Activated CD8-positive, alpha-beta memory T cell treated with anti-CD3 and anti-CD28 coated beads for 36 hours (primary cell): ENCODE results near the gene SYTL5. TPM values are rescaled to one million over a fixed set of nuclear protein-coding genes. Genes with fewer than 3 reads are reported as not detected.

Experiments used
- CTCF ChIA-PET: fragments of 350-600 bp; sonication (Branson Sonifier 250); formaldehyde crosslinking; loops from one replicate; lab custom pipeline; 2021; ENCODE audit warnings: antibody characterized with exemption; lab: Charles Lee
- POLR2A ChIA-PET: fragments of 350-600 bp; sonication (Branson Sonifier 250); formaldehyde crosslinking; loops from one replicate; lab custom pipeline; 2021; ENCODE audit warnings: antibody characterized with exemption; lab: Charles Lee
- total RNA-seq, 2 experiments: library from RNA; stranded (reverse); gene quantifications; one replicate each; pipeline ENCODE4 v1.2.3, GENCODE V29; 2021

SYTL5 gene
- total RNA-seq, 2 experiments from 2014 or later, result not detected

DNA sequence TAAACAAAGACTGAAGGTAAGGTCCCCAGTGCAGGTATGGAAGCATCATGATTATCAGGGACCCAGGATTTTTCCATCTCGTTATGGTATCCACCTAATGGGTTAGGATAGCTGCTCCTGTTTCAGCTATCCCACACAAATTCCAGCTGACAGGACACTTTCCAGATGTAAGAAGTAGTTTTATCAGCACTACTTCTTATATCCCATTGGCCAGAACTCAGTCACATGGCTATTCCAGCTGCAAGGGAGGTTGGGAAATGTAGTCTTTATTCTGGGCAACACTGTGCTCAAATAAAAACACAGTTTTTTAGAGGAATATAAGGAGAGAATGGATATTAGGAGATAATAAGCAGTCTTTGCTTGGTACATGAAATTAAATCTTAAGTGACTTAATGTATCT is 117.6 kb downstream of the SYTL5 start:
- ChIA-PET CTCF (no interaction called here), POLR2A (no interaction called here)

DNA sequence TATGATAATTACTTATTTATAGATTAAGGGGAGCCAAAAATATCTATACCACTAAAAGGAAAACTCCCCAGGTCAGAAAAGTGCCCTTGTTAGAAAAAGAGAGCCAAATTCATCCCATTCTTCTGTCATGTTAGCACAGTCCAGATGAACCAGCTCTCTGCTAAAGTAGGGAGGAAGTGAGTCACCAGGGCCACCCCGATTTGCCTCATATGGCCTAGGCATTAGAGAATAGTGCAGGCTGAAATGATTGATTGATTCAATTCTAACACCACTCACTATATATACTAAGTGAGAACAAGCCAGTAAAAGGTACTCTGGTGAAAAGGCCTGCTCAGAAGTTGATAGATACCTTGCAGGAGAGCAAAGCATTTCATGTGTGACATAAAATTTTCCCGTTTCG is 119.8 kb downstream of the SYTL5 start:
- CTCF ChIA-PET, result no interaction called here
- POLR2A ChIA-PET, result no interaction called here

DNA sequence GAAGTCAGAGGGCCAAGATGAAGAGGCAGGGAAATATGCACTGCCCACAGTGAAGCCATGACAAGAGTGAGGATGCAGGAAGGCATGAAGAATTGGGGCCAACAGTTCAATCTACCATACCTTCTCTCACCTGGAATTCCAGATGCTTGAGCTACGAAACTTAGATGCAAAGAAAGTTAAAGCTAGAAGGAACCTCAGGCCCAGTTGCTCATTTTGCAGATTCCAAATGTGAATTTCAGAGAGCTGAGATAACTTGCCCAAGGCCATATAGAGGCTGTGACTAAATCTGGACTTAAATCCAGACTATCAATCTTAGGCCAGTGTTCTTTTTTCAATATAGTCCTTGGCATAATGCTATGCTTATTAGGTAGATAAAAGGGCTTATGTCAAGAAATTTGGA is 121.6 kb downstream of the SYTL5 start:
- POLR2A ChIA-PET, result no interaction called here
- CTCF ChIA-PET, result no interaction called here

DNA sequence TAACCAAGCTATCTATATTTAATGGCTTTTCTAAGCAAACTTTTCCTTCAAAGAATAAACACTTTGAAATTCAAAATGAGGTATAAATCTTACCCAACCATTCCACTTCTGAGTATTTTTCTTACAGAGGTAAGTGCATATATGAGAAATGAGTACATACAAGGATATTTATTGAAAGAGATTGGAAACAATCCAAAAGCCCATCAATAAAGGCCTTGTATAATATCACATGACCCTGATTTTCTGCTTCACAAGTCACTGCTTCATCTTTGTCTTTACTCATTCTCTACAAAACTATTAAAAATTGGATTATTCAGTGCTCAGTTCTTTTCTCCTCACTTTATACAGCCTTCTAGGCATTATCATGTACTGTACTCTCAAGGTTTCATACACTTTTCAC is 123.0 kb downstream of the SYTL5 start:
- CTCF ChIA-PET, result no interaction called here
- POLR2A ChIA-PET, result no interaction called here

DNA sequence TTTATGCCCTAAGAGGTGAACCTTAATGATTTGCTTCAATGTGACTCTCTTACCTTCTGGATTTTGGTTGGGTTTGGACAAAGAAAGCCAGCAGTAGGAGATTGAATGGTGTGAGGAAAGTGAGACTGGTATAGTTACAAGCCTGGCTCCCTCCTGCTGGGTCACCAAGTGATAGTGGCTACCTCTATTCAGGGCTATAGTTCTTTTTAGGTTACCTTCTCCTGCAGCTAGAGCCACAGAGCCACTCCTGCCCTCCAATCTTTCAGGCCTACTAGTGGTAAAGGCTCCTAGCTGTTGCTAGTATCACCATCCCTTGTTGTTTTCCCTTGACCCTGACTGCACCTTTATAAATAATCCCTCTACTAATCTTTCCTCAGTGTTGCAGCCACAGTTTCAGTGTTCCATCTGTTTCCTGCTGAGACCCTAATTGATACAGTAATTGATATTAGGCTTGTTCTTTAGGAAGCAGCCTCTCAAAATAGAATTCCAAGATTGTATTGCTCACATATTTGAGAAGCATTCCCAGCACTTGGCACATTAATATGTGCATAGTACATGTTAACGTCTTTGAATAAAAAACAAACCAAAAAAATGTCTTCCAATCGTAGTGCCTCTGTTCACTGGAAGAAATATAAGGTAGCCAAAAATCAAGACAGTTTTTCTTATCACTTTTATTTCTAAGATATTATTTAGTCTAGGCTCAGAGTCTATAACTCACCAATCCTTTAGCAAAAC is 132.0 kb downstream of the SYTL5 start:
- CTCF ChIA-PET, result no interaction called here
- POLR2A ChIA-PET, result no interaction called here

DNA sequence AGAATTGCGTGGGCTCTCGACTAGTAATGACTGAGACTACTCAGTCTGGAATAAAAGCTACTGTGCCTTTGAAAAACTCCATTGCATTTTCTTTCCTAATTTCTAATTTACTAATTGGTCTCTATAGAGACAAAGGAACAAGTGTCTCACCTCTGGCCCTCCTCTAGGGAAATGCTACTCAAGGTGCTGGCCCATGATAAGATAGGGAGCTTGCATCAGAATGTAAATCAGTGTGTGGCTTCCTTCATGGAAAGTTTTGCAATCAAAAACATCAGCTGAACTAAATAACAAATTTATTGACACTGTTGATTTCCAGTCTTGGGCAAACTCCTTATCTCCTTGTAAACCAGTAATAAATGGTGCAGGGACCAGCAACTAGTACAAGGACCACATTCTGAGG is 132.5 kb downstream of the SYTL5 start:
- POLR2A ChIA-PET, result no interaction called here
- CTCF ChIA-PET, result no interaction called here

DNA sequence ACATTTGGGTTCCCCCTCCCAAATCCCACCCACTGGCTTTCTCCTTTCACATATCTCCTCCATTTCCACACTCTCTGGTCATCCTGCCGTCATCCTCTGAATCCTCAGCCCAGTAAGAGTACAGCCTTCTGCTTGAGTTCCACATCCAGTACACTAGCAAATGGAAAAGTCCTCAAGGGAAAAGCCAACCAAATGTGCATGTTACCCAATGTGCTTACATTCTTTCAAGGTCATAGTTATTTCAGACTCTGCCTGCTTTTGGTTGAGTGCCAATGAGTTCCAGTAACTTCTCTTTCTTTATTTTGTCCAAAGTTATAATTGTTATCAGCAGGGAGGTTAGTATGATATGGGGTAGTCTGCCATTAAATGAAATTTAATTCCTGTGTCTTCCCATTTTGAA is 136.3 kb downstream of the SYTL5 start:
- ChIA-PET CTCF (no interaction called here), POLR2A (no interaction called here)

DNA sequence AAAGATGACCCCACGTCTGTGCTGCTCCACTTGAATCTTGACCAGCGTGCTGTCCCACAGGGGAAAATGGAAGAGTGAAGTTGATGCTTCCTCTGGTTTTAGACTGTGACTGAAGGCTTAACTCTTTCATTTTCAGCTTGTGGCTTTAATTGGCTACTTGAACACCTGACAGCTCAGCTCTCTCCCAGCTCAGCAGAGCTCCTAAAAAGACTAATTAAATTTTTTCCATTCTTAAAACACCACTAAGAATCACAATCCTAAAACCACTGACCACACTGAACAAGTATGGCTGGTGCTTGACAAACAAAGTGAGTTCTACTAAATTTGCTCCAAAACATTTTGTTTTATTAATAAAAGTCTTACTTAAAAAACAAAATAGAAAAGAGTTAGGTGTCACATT is 142.7 kb downstream of the SYTL5 start:
- CTCF ChIA-PET, result no interaction called here
- POLR2A ChIA-PET, result no interaction called here

DNA sequence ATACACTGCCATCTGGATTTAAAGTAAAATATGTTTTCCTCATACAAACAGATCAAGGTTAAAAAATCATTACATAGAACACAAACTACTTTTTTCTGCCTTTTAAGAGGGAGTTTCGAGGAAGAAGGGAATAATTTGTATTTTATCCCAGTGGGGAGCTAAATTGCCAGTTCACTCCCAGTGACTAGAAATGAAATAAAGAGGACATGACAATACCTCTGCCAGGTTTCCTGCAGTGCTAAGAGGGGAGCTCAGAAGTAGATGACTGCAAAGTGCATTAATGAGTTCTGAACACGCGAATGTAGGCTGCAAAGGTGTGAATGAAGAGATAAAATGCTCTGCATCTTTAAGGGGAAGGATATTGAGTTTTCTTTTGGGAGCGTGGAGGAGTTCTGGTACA is 144.6 kb downstream of the SYTL5 start:
- CTCF ChIA-PET, result no interaction called here
- POLR2A ChIA-PET, result no interaction called here

DNA sequence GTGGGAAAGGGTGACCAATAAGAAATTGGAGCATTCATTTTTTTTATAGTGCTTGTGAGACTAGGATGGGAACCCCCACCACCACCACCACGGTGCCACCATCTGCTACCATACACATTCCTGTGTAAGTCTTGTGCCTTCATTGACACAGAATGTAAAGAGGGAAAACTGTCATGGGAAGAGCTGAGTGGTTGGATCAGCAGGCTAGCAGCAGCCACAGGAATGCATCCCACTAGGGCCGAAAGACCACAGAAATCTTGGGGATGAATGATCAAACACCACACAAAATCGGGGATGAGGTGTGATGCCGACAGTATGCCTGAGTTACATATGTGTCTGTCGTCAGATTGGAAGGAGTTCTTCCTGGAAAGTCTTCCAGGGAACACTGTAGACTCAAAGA is 145.1 kb downstream of the SYTL5 start:
- POLR2A ChIA-PET, result no interaction called here

DNA sequence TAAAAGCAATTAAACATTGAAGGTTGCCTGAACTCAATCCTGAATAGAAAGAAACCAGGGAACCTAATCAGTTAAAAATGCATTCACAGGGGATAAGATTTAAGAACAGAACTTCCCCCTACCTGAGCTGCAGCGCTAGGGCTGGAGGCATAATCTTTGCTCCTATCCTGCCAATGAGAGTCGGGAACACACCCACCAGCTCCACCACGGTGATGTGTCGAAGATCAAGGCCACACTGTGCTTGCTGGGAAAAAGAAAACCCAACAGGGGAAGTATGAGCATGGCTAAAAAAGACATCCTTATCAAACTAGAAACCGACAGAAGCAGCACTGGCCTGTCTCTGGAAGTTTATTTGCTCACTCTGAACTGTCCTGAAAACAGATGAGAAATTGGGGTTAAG is 148.0 kb downstream of the SYTL5 start:
- POLR2A ChIA-PET, result no interaction called here
- CTCF ChIA-PET, result no interaction called here

More for the DNA sequence above, 145.1 kb downstream of the SYTL5 start:
- CTCF ChIA-PET, result no interaction called here

DNA sequence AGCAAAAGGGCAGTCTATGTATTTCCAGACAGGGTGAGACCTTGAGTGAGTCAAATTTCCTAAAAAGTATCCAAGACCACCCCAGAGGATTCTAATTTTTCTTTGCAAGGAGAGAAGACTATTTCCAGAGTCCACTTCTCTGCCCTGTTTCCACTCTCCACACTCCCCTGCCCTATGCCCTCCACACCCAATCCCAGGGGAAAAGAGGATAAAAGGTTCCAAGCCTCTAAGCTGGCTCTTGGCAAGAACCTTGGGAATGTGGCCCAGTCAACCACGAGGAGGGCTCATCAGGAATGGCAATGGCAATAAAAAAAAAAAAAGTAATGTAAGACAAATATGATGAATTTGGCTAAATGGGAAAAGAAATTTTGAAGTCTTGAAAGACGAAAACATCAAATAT is 148.5 kb downstream of the SYTL5 start:
- POLR2A ChIA-PET, result no interaction called here
- CTCF ChIA-PET, result no interaction called here

DNA sequence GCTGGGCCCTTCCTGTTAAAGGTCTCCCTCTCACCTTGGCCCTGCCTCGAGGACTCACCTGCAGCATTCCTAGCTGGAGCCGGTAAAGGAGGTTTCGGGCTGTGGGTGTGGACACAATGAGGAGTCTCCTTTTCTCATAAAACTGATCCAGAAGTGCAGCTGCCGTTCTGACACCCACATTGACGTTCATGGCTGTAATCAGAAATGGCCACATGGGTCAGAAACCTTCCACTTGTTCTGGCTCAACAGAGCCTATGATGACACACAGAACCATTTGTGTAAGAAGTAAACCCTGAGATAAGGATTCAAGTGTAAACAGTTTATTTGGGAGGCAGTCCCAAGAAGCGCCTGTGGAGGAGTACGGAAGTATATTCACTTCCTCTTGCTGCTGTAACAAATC is 150.5 kb downstream of the SYTL5 start:
- ChIA-PET POLR2A (no interaction called here), CTCF (no interaction called here)

DNA sequence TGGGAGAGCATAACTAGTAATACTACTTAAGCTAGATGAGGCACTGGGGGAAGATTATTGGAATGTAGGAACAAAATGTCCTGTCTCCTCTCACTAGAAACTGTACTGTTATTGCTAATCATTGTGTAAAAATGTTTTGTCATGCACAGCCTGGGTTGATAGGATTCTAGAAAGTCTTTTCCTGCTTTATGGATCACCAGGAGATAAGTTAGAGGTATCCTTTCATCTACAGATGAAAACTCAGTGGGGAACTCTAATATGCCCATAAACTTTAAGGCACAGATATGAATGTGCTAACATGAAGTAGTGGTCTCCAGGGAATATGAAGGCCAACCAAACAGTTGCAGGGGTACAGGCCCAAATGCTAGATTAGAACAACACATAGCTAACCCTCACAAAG is 156.8 kb downstream of the SYTL5 start:
- ChIA-PET CTCF (no interaction called here), POLR2A (no interaction called here)

DNA sequence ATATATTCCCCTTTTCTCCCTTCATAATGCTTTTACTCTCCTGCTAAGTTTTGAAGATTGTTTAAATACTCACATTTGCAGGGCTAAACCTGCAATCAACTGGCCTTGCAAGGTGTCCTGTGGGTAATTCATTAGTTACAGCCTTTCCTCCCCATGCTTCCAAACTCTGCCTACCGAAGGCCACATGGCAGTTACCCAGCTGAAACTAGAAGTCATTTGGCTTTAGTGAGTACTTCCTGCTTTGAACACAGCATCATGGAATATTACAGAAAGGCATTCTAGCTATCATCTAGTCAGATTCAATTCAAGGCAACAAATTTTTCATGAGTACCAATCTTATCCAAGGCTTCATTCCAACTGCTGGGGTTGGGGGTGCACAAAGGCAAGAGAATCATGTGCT is 158.7 kb downstream of the SYTL5 start:
- CTCF ChIA-PET, result no interaction called here
- POLR2A ChIA-PET, result no interaction called here

DNA sequence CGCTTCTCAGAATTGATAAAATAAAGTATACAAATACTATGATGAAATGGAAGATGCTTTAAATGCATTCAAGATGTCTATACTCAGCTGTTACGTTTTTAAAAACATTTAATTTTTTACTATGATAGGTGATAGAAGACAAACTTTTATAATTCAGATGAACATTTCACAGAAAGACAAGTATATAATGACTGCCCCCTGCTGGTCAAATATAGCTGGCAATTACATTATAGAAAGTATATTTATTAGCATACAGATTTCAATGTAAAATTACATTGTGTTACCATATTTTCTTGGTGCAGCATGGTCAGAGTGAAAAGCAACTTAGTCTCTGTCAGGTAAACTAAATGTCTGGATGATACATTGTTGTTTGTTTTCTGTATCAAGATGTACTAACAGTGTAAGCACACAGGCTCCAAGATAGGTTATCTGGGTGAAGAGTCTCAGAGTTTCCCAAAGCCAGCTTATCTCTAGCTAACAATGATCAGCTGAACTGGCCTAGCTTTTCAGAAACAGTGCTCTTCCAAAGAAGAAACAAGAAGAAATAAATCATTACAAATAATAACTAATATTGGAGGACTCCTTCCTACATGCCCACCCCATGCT is 160.2 kb downstream of the SYTL5 start:
- CTCF ChIA-PET, result interaction anchor here (0.8 to 1.9 kb wide), 2 partner anchors 9 to 238 kb away, joined by 3 to 4 read pairs; no protein-coding TSS in a partner anchor
- POLR2A ChIA-PET, result no interaction called here

DNA sequence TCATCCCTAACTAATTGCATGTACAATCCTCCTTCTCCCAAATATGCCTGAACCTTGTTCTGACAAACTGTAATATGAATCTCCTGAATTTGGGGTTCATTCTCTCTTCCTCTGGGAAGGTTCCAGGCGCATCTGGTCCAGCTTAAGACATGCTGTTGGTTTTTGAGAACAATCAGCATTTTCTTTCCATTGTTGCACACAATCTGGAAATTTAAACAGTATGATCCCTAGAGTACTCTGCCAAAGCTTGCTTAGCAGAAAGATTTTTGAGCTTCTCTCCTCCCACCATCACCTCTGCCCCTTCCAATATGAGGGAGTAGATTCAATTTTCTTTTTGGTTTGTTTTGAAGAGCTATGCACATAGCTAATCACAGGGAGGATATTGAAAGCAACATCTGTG is 164.2 kb downstream of the SYTL5 start:
- ChIA-PET POLR2A (no interaction called here), CTCF (no interaction called here)

DNA sequence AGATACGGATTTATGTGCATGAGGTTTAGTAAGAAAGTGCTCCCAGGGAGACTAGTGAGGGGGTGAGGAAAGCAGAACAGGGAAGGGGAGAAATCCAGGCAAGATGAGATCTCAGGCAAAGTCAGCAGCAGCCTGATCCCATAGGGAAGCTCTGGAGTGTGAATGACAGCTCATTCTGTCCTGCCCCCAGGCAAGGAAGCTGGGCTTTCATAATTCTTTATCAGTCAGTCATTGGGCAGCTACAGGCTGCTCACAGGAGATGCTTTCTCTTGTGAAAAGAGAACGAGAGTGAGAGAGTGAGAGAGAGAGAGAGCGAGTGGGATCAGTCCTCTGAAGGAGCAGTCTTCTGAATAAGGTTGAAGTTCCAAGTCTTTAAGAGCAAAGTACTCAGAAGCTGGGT is 166.2 kb downstream of the SYTL5 start:
- ChIA-PET CTCF (no interaction called here), POLR2A (no interaction called here)

DNA sequence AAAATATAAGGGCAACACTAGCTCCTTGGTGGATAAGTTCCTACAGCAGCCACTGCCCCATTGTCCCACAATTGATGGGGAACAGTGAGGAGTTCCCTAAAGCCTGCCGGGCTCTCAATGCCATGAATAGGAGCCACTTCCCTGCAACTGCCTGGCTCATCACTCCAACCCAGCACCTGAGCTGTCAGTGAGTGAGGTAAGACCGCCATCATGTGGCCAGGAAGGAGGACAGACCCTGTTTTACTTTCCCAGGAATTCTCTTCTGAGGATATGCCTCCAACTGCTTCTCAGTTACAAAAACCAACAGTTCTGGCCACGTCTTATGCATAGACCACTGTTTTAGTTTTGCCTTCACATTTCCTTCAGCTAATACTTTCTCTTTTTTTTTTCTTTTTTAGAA is 168.8 kb downstream of the SYTL5 start:
- POLR2A ChIA-PET, result no interaction called here
- CTCF ChIA-PET, result interaction anchor here (1.2 kb wide), 1 partner anchor 9 kb away, joined by 4 read pairs; no protein-coding TSS in a partner anchor

DNA sequence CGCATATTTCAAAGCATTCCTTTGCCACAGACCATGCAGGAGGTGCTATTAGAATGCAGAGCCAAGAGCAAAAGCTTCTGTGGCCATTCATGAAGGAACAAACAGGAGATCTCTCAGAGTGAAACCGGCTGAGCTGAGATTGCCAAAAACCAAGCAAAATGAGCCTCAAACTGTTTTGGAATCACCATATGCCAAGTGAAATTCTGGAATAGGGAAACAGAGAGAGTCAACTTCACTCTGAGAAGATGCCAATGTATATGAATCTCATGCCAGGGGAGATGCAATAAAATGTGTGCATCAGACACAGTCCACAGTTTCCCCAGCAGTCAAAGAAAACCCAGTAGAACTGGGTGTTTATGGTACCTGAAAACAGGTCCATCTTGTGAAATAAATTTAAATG is 172.0 kb downstream of the SYTL5 start:
- POLR2A ChIA-PET, result no interaction called here
- CTCF ChIA-PET, result no interaction called here
